Measurements from ENCODE around the gene HVCN1.

GRCh38 chr12:110649341-110649847 is 39.5 kb downstream of the HVCN1 start:
- TF ChIP-seq POLR2AphosphoS5 (IDR thresholded peaks at IDR 0.05; ENCODE audit: insufficient read depth in 1 of 2, low read depth in 1 of 2) (no peak), CTCF (IDR thresholded peaks at IDR 0.05) (no peak)
